MM.1S (cell line): ENCODE data around the gene CCT2.
"Not testable (repeated sequence)": the region's sequence is repeated elsewhere in the genome, so short reads cannot be mapped to it uniquely, and the experiment has no call there.

ENCODE experiments used
- EZH2 ChIP-seq: fragments of 300-600 bp; sonication (generic); optimal IDR thresholded peaks from 2 replicates; pipeline ENCODE3; 2017; ENCODE audit warnings: low read depth, mild to moderate bottlenecking, antibody characterized with exemption, low read length, mixed read lengths
- TF ChIP-seq, protein P1 (sequence below): fragments of 300-600 bp; sonication (generic); IDR thresholded peaks from 2 replicates; pipeline ENCODE4 v1.5.1; 2016; ENCODE audit warnings: antibody characterized with exemption, low read length, mixed read lengths

DNA sequence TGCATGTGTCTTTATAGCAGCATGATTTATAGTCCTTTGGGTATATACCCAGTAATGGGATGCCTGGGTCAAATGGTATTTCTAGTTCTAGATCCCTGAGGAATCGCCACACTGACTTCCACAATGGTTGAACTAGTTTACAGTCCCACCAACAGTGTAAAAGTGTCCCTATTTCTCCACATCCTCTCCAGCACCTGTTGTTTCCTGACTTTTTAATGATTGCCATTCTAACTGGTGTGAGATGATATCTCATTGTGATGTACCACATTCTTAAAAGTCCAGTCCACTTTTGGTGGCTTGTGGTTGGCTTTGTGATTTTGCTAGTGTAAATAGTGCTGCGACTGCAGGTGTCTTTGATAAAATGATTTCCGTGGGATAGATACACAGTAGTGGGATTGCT lies 19.0 kb downstream of the CCT2 start:
- TF ChIP-seq, protein P1, sequence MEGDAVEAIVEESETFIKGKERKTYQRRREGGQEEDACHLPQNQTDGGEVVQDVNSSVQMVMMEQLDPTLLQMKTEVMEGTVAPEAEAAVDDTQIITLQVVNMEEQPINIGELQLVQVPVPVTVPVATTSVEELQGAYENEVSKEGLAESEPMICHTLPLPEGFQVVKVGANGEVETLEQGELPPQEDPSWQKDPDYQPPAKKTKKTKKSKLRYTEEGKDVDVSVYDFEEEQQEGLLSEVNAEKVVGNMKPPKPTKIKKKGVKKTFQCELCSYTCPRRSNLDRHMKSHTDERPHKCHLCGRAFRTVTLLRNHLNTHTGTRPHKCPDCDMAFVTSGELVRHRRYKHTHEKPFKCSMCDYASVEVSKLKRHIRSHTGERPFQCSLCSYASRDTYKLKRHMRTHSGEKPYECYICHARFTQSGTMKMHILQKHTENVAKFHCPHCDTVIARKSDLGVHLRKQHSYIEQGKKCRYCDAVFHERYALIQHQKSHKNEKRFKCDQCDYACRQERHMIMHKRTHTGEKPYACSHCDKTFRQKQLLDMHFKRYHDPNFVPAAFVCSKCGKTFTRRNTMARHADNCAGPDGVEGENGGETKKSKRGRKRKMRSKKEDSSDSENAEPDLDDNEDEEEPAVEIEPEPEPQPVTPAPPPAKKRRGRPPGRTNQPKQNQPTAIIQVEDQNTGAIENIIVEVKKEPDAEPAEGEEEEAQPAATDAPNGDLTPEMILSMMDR, result not testable (repeated sequence)
- TF ChIP-seq EZH2, result not testable (repeated sequence)
